ENCODE results near the gene SPAAR. TPM values are rescaled to one million over a fixed set of nuclear protein-coding genes. Genes with fewer than 3 reads are reported as not detected.

Gene SPAAR
- total RNA-seq, 1 experiment from 2014 or later, result not detected

DNA sequence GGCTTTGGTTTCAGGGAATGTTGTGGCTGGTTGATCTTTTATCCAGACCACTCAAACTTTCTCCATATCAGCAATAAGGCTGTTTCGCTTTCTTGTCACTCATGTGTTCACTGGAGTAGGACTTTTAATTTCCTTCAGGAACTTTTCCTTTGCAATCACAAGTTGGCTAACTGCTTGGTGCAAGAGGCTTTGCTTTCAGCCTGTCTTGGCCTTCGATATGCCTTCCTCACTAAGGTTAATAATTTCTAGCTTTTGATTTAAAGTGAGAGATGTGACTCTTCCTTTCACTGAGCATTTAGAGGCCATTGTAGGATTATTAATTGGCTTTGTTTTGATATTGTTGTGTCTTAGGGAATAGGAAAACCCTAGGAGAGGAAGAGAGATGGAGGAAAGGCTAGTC is 10.3 kb upstream of the SPAAR start:
- Histone ChIP-seq H3K9me2 (ENCODE audit: insufficient read depth) (no peaks in the 10 kb centered on the region), H3K4me2 (ENCODE audit: low read length) (no peak overlapping the region), H3K9me3 (ENCODE audit: control insufficient read depth in 1 of 2, insufficient read depth in 1 of 2, low read depth in 1 of 2, low read length in 2 of 2) (no peaks in the 10 kb centered on the region), H3K27me3 (ENCODE audit: insufficient read depth, low read length) (no peaks in the 10 kb centered on the region), H2AFZ (ENCODE audit: low read depth, low read length, poor library complexity, severe bottlenecking) (no peak overlapping the region), H3K9ac (ENCODE audit: low read length) (no peak overlapping the region), H3K36me3 (ENCODE audit: control insufficient read depth in 1 of 2, insufficient read depth in 2 of 2, low read length in 2 of 2) (no peaks in the 10 kb centered on the region), H3K27ac (ENCODE audit: low read depth, low read length) (no peak overlapping the region), H4K20me1 (ENCODE audit: insufficient read depth) (no peaks in the 10 kb centered on the region), H3K4me1 (ENCODE audit: control insufficient read depth in 1 of 2, insufficient read depth in 2 of 2, low read length in 2 of 2) (peaks cover 3 to 6% of the 10 kb centered on the region in 2 experiments; a peak in 2 of 4 replicates), H3K79me2 (ENCODE audit: insufficient read depth, low read length) (no peaks in the 10 kb centered on the region), H3K4me3 (replicated peaks in 1 of 2; ENCODE audit: low read depth in 1 of 2, low read length in 2 of 2) (no peak overlapping the region)
- CTCF ChIA-PET, result interaction anchor here (9.8 kb wide), 1 partner anchor 17 kb away, joined by 50 read pairs; no protein-coding TSS in a partner anchor
- POLR2A ChIA-PET, result no interaction called here
- DNase-seq (ENCODE audit: low read depth, low spot score) (no peak), ATAC-seq (no peak)
- intact Hi-C loops (cut with micrococcal nuclease), result no loop called here
- BruUV-seq (replicated peaks), result no TSS peak
- TF ChIP-seq EGR1 (IDR thresholded peaks at IDR 0.05; ENCODE audit: low read depth), result no peak
- RAD21 ChIA-PET (ENCODE audit: low non-redundant PET in 1 of 2, low total read pairs in 2 of 2, uncharacterized antibody in 2 of 2, unreplicated experiment in 2 of 2), result no interaction called here

DNA sequence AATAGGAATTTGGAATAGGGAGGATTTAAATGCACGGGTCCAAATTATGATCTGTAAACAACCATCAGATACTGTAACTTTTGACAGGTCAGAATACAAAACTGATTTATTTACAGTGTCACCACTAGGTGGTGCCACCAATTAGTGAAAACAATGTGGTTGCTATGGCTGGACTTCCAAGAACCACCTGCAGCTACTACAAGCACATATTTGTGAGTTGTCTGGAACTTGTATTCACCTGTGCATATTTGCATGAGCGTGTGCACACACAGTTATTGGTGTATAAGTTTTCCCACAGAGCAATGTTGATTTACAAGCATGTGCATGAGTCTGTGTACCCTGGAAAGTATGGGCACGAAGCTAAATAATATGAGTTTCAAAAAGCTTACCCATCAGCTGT is 6.2 kb upstream of the SPAAR start:
- Histone ChIP-seq H3K79me2 (ENCODE audit: insufficient read depth, low read length) (no peaks in the 10 kb centered on the region), H3K27ac (ENCODE audit: low read depth, low read length) (no peak overlapping the region), H4K20me1 (ENCODE audit: insufficient read depth) (no peaks in the 10 kb centered on the region), H3K4me3 (replicated peaks in 1 of 2; ENCODE audit: low read depth in 1 of 2, low read length in 2 of 2) (no peak overlapping the region), H3K9me3 (ENCODE audit: control insufficient read depth in 1 of 2, insufficient read depth in 1 of 2, low read depth in 1 of 2, low read length in 2 of 2) (no peaks in the 10 kb centered on the region), H3K4me1 (ENCODE audit: control insufficient read depth in 1 of 2, insufficient read depth in 2 of 2, low read length in 2 of 2) (peaks cover 32 to 44% of the 10 kb centered on the region in 2 experiments), H3K9me2 (ENCODE audit: insufficient read depth) (no peaks in the 10 kb centered on the region), H3K9ac (ENCODE audit: low read length) (no peak overlapping the region), H3K4me2 (ENCODE audit: low read length) (no peak overlapping the region; the same call in 1 of the 2 replicates), H3K27me3 (ENCODE audit: insufficient read depth, low read length) (no peaks in the 10 kb centered on the region), H2AFZ (ENCODE audit: low read depth, low read length, poor library complexity, severe bottlenecking) (peak overlapping the region; percentile 56), H3K36me3 (ENCODE audit: control insufficient read depth in 1 of 2, insufficient read depth in 2 of 2, low read length in 2 of 2) (no peaks in the 10 kb centered on the region)
- ChIA-PET RAD21 (ENCODE audit: low non-redundant PET in 1 of 2, low total read pairs in 2 of 2, uncharacterized antibody in 2 of 2, unreplicated experiment in 2 of 2) (interaction anchor here (0.7 kb wide), 2 partner anchors 22 to 120 kb away, joined by 4 to 5 read pairs; no protein-coding TSS in a partner anchor), CTCF (interaction anchor here (0.6 to 2.2 kb wide), 13 partner anchors 9 to 170 kb away, joined by 3 to 24 read pairs (median 6); partner anchors contain the start of genes CREB3 and TLN1), POLR2A (no interaction called here)
- intact Hi-C loops (cut with micrococcal nuclease), result no loop called here
- DNase-seq (ENCODE audit: low read depth, low spot score) (peak; percentile 48), ATAC-seq (peak; percentile 35; the same call in 1 of the 2 replicates)
- no peak for TF ChIP-seq CEBPB (IDR thresholded peaks at IDR 0.05; ENCODE audit: low read depth)
- TF ChIP-seq, protein P1, sequence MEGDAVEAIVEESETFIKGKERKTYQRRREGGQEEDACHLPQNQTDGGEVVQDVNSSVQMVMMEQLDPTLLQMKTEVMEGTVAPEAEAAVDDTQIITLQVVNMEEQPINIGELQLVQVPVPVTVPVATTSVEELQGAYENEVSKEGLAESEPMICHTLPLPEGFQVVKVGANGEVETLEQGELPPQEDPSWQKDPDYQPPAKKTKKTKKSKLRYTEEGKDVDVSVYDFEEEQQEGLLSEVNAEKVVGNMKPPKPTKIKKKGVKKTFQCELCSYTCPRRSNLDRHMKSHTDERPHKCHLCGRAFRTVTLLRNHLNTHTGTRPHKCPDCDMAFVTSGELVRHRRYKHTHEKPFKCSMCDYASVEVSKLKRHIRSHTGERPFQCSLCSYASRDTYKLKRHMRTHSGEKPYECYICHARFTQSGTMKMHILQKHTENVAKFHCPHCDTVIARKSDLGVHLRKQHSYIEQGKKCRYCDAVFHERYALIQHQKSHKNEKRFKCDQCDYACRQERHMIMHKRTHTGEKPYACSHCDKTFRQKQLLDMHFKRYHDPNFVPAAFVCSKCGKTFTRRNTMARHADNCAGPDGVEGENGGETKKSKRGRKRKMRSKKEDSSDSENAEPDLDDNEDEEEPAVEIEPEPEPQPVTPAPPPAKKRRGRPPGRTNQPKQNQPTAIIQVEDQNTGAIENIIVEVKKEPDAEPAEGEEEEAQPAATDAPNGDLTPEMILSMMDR (IDR thresholded peaks at IDR 0.05 in 2 of 3, conservative IDR thresholded peaks at IDR 0.05 in 1 of 3; ENCODE audit: borderline replicate concordance in 1 of 3, insufficient read depth in 1 of 3, low read depth in 2 of 3, low read length in 2 of 3), result peak in 2 of 3 experiments; percentile 51 to 78; a peak in 4 of 6 replicates
- BruUV-seq (replicated peaks), result no TSS peak
